H1 (cell line): ENCODE data around the gene RELN. TPM values are rescaled to one million over a fixed set of nuclear protein-coding genes. Genes with fewer than 3 reads are reported as not detected.

Source experiments
- CTCF ChIA-PET: fragments of 300-600 bp; sonication (Branson Sonifier 250); formaldehyde crosslinking; loops from one replicate; lab custom pipeline; 2021; ENCODE audit not compliant: partially characterized antibody; lab: Charles Lee
- POLR2A ChIA-PET: fragments of 300-600 bp; sonication (Branson Sonifier 250); formaldehyde crosslinking; loops from one replicate; lab custom pipeline; 2021; ENCODE audit warnings: inconsistent platforms; ENCODE audit not compliant: partially characterized antibody; lab: Charles Lee
- DNase-seq, 2 experiments: peaks; one replicate each; pipeline versions ENCODE4 v3.0.0 to v3.0.0-alpha.2; 2010 to 2022; ENCODE audit warnings: low spot score in 2 of 2, low read depth in 1 of 2, mixed read lengths in 1 of 2
- FAIRE-seq: peaks from 2 replicates; lab custom pipeline; 2011; peaks lifted over from hg19 to GRCh38; lab: Jason Lieb, UNC
- H2AFZ ChIP-seq: 2 replicates; pipeline ENCODE4 v1.8.1; 2012; ENCODE audit warnings: low read length, inconsistent platforms
- H2AK5ac ChIP-seq: 2 replicates; pipeline ENCODE4 v1.6.1; 2013; ENCODE audit warnings: low read depth, low read length
- H2BK120ac ChIP-seq: replicated peaks from 2 replicates; pipeline ENCODE3; 2013; ENCODE audit warnings: low read depth, low read length, inconsistent platforms
- H2BK12ac ChIP-seq: 2 replicates; pipeline ENCODE4 v1.6.1; 2013; ENCODE audit warnings: low read depth, low read length
- H2BK15ac ChIP-seq: 2 replicates; pipeline ENCODE4 v1.6.1; 2013; ENCODE audit warnings: low read length
- H2BK20ac ChIP-seq: 2 replicates; pipeline ENCODE4 v1.6.1; 2013; ENCODE audit warnings: low read length
- H2BK5ac ChIP-seq: 2 replicates; pipeline ENCODE4 v1.6.1; 2013; ENCODE audit warnings: low read depth, low read length
- H3K14ac ChIP-seq: 2 replicates; pipeline ENCODE4 v1.6.1; 2013; ENCODE audit warnings: inconsistent platforms; ENCODE audit not compliant: insufficient read length
- H3K18ac ChIP-seq: 2 replicates; pipeline ENCODE4 v1.6.1; 2013; ENCODE audit warnings: low read length; ENCODE audit errors: extremely low read depth
- H3K23ac ChIP-seq: 2 replicates; pipeline ENCODE4 v1.6.1; 2013; ENCODE audit warnings: inconsistent platforms; ENCODE audit not compliant: insufficient read length
- H3K23me2 ChIP-seq: 2 replicates; pipeline ENCODE4 v1.6.1; 2013; ENCODE audit warnings: low read depth, low read length
- H3K27ac ChIP-seq: 2 replicates; pipeline ENCODE4 v1.6.1; 2011; ENCODE audit warnings: low read depth, low read length, inconsistent platforms
- H3K27me3 ChIP-seq, 4 experiments: replicated peaks in 1 of 4; 1 replicate in 1 of 4; 2 replicates in 3 of 4; pipeline versions ENCODE4 v1.6.1 to v1.8.1; 2011 to 2013; ENCODE audit warnings: low read length in 3 of 4, mild to moderate bottlenecking in 3 of 4, inconsistent platforms in 2 of 4, mixed read lengths in 2 of 4, moderate library complexity in 1 of 4; ENCODE audit not compliant: control insufficient read depth in 3 of 4, insufficient read depth in 3 of 4; ENCODE audit errors: extremely low read depth in 1 of 4
- H3K36me3 ChIP-seq, 4 experiments: 2 replicates each; pipeline versions ENCODE4 v1.6.1 to v1.8.1; 2011 to 2013; ENCODE audit warnings: mild to moderate bottlenecking in 4 of 4, low read length in 3 of 4, moderate library complexity in 2 of 4, control low read depth in 1 of 4, inconsistent platforms in 1 of 4; ENCODE audit not compliant: insufficient read depth in 4 of 4, control insufficient read depth in 2 of 4
- H3K4ac ChIP-seq: replicated peaks from 2 replicates; pipeline ENCODE3; 2013; ENCODE audit warnings: low read length, low read depth, mixed read lengths, inconsistent platforms; ENCODE audit not compliant: insufficient read length
- H3K4me1 ChIP-seq, 4 experiments: replicated peaks in 1 of 4; 1 replicate in 1 of 4; 2 replicates in 3 of 4; pipeline versions ENCODE4 v1.6.1 to v1.8.1; 2011 to 2013; ENCODE audit warnings: low read length in 3 of 4, inconsistent platforms in 2 of 4, mixed read lengths in 1 of 4; ENCODE audit not compliant: insufficient read depth in 4 of 4, control insufficient read depth in 3 of 4
- H3K4me2 ChIP-seq, 2 experiments: 2 replicates each; pipeline versions ENCODE4 v1.6.1 to v1.8.1; 2011 to 2013; ENCODE audit warnings: low read depth in 2 of 2, low read length in 2 of 2, control low read depth in 1 of 2, inconsistent platforms in 1 of 2, mild to moderate bottlenecking in 1 of 2; ENCODE audit not compliant: insufficient read depth in 1 of 2
- H3K4me3 ChIP-seq, 4 experiments: fragments of 200-600, 300-600 bp in 1 of 4; sonication (generic), shearing (Covaris generic), sonication (Bioruptor Twin) in 1 of 4; 2 replicates each; pipeline versions ENCODE4 v1.5.1 to v1.8.1; 2011 to 2016; ENCODE audit warnings: low read length in 4 of 4, low read depth in 3 of 4, control low read depth in 2 of 4, inconsistent platforms in 2 of 4, mild to moderate bottlenecking in 2 of 4, mixed read lengths in 1 of 4, moderate library complexity in 1 of 4; ENCODE audit not compliant: insufficient read depth in 2 of 4; ENCODE audit errors: extremely low read depth in 1 of 4
- H3K56ac ChIP-seq: replicated peaks from 2 replicates; pipeline ENCODE3; 2013; ENCODE audit warnings: low read depth, mild to moderate bottlenecking, mixed read lengths, low read length, inconsistent platforms; ENCODE audit not compliant: insufficient read length
- H3K79me1 ChIP-seq: 2 replicates; pipeline ENCODE4 v1.6.1; 2013; ENCODE audit warnings: low read depth, low read length, control low read depth
- H3K79me2 ChIP-seq, 2 experiments: 2 replicates each; pipeline versions ENCODE4 v1.6.1 to v1.8.1; 2012 to 2013; ENCODE audit warnings: low read length in 2 of 2, mild to moderate bottlenecking in 2 of 2, inconsistent platforms in 1 of 2; ENCODE audit not compliant: insufficient read depth in 2 of 2, control insufficient read depth in 1 of 2
- H3K9ac ChIP-seq, 4 experiments: replicated peaks in 1 of 4; 1 replicate in 1 of 4; 2 replicates in 3 of 4; pipeline versions ENCODE4 v1.6.1 to v1.8.1; 2011 to 2013; ENCODE audit warnings: low read depth in 3 of 4, low read length in 3 of 4, control low read depth in 2 of 4, mild to moderate bottlenecking in 2 of 4, moderate library complexity in 2 of 4, inconsistent platforms in 1 of 4; ENCODE audit errors: extremely low read depth in 1 of 4
- H3K9me3 ChIP-seq, 2 experiments: 2 replicates each; pipeline versions ENCODE4 v1.6.1 to v1.8.1; 2012 to 2013; ENCODE audit warnings: mild to moderate bottlenecking in 2 of 2, moderate library complexity in 2 of 2, control low read depth in 1 of 2, inconsistent platforms in 1 of 2, low read depth in 1 of 2, low read length in 1 of 2, mixed read lengths in 1 of 2; ENCODE audit not compliant: insufficient read depth in 2 of 2
- H4K20me1 ChIP-seq, 2 experiments: replicated peaks in 1 of 2; 2 replicates each; pipeline versions ENCODE3 to v1.8.1; 2011 to 2013; ENCODE audit warnings: inconsistent platforms in 2 of 2, low read length in 2 of 2, mild to moderate bottlenecking in 1 of 2; ENCODE audit not compliant: insufficient read depth in 2 of 2, control insufficient read depth in 1 of 2
- H4K5ac ChIP-seq: 2 replicates; pipeline ENCODE4 v1.6.1; 2013; ENCODE audit warnings: low read length, low read depth, mixed read lengths, inconsistent platforms; ENCODE audit not compliant: insufficient read length
- H4K8ac ChIP-seq: 2 replicates; pipeline ENCODE4 v1.8.0; 2013; ENCODE audit warnings: mild to moderate bottlenecking, moderate library complexity, low read length, inconsistent platforms; ENCODE audit not compliant: insufficient read depth; ENCODE audit errors: extremely low read depth
- H4K91ac ChIP-seq: replicated peaks from 2 replicates; pipeline ENCODE3; 2013; ENCODE audit warnings: low read length, mixed read lengths, inconsistent platforms; ENCODE audit not compliant: insufficient read length
- BCL11A ChIP-seq, 2 experiments: IDR thresholded peaks; one replicate each; pipeline ENCODE4 v1.6.1; 2011; ENCODE audit warnings: low read depth in 2 of 2, low read length in 2 of 2, mild to moderate bottlenecking in 2 of 2
- CTCF ChIP-seq, 3 experiments: IDR thresholded peaks; 1 replicate in 2 of 3; 2 replicates in 1 of 3; pipeline versions ENCODE4 v1.5.1 to v1.6.1; 2011; ENCODE audit warnings: low read length in 3 of 3, mild to moderate bottlenecking in 3 of 3, inconsistent platforms in 2 of 3, low read depth in 1 of 3, moderate library complexity in 1 of 3; ENCODE audit not compliant: insufficient read depth in 1 of 3; ENCODE audit errors: control extremely low read depth in 1 of 3
- RAD21 ChIP-seq, 2 experiments: IDR thresholded peaks in 1 of 2; conservative IDR thresholded peaks in 1 of 2; 2 replicates each; pipeline ENCODE4 v1.6.1; 2011; ENCODE audit warnings: low read depth in 2 of 2, low read length in 2 of 2, improper control_type of control experiment in 1 of 2, inconsistent platforms in 1 of 2, mild to moderate bottlenecking in 1 of 2, moderate library complexity in 1 of 2
- WGBS, 2 experiments: shearing (Covaris generic) in 1 of 2; methylation state at CpG; one replicate each; pipeline versions ENCODE4 v1.1.6 to v1.1.7; 2013 to 2015; ENCODE audit warnings: low lambda C conversion rate in 2 of 2, mixed read lengths in 2 of 2, inconsistent platforms in 1 of 2, low coverage in 1 of 2, missing lambda C conversion rate in 1 of 2; ENCODE audit not compliant: insufficient replicate concordance in 2 of 2, insufficient coverage in 1 of 2, insufficient read length in 1 of 2; ENCODE audit errors: extremely low coverage in 1 of 2, missing lambda C conversion rate in 1 of 2; 5-methylcytosine and 5-hydroxymethylcytosine counted together
- polyA plus RNA-seq, 7 experiments: library from polyadenylated mRNA; depleted of rRNA in 3 of 7; stranded (reverse) in 5 of 7; unstranded in 2 of 7; fragments of >200 nt in 5 of 7; fragments of 200-250 nt in 2 of 7; gene quantifications; 1 replicate in 5 of 7; 2 replicates in 1 of 7; 4 replicates in 1 of 7; pipeline versions ENCODE4 v1.2.1 to v1.2.3, GENCODE V29; 2011 to 2013; ENCODE audit warnings: missing spikeins in 2 of 7, mixed read lengths in 2 of 7
- total RNA-seq: library from RNA; stranded (reverse); fragmentation: NEBNext Ultra II Directional; extraction: Animal tissue kit (Norgen Biotek cat#: 25700); gene quantifications from 2 replicates; pipeline ENCODE4 v1.2.1, GENCODE V29; 2021

The RELN gene
- total and polyA plus RNA-seq, 2 of the 8 experiments (the other 6 are each of a cell fraction or from before 2014, with no cell fraction given) = 0.03 to 0.07 TPM

GRCh38 chr7:103524042-103524907 is 465.2 kb downstream of the RELN start:
- Histone ChIP-seq H2BK12ac (no peak overlapping the region), H3K4ac (no peak overlapping the region), H4K5ac (no peak overlapping the region), H2BK120ac (no peak overlapping the region), H3K4me3 (no peak overlapping the region), H3K9ac (no peak overlapping the region), H3K56ac (no peak overlapping the region), H2AFZ (peak overlapping the region; percentile 92), H2BK20ac (no peak overlapping the region), H3K18ac (no peak overlapping the region), H3K23ac (no peak overlapping the region), H3K4me1 (no peaks in the 10 kb centered on the region), H4K91ac (no peak overlapping the region), H2BK15ac (no peak overlapping the region), H2AK5ac (no peak overlapping the region), H2BK5ac (no peak overlapping the region), H3K27me3 (no peaks in the 10 kb centered on the region), H3K79me2 (no peaks in the 10 kb centered on the region), H3K27ac (no peak overlapping the region), H3K79me1 (no peaks in the 10 kb centered on the region), H3K9me3 (no peaks in the 10 kb centered on the region), H4K20me1 (no peaks in the 10 kb centered on the region), H3K14ac (no peak overlapping the region), H4K8ac (no peak overlapping the region), H3K23me2 (no peaks in the 10 kb centered on the region), H3K4me2 (no peak overlapping the region), H3K36me3 (no peaks in the 10 kb centered on the region)
- DNase-seq = no peak
- 58% methylated on average over 9 of the region's 9 CpGs; no CpG with 5 or more reads in 1 of the 2 experiments for WGBS, 2 experiments
- peak; percentile 79 to 81 for TF ChIP-seq RAD21 (IDR thresholded peaks at IDR 0.05 in 1 of 2, conservative IDR thresholded peaks at IDR 0.05 in 1 of 2; ENCODE audit: low read depth in 2 of 2, low read length in 2 of 2)
- TF ChIP-seq CTCF (IDR thresholded peaks at IDR 0.05; ENCODE audit: control extremely low read depth in 1 of 3, insufficient read depth in 1 of 3, low read depth in 1 of 3, low read length in 3 of 3) = peak in 2 of 3 experiments; percentile 32 to 52; a peak in 2 of 4 replicates
- no peak for TF ChIP-seq BCL11A (IDR thresholded peaks at IDR 0.05; ENCODE audit: low read depth in 2 of 2, low read length in 2 of 2)
- ChIA-PET POLR2A (no interaction called here), CTCF (interaction anchor here (0.7 to 2.1 kb wide), 10 partner anchors 11 to 1339 kb away, joined by 3 to 5 read pairs (median 3); no protein-coding TSS in a partner anchor)
- FAIRE-seq = no peak
